SW 1271 (cell line): ENCODE measurements around the gene C12orf42.

ENCODE experiments used
- DNase-seq, 2 experiments: peaks; one replicate each; lab custom pipeline; 2025; lab: John Stamatoyannopoulos, UW

The C12orf42 gene

GRCh38 chr12:103495469-103496456 lies at the start of gene C12orf42:
Gene C12orf42, minus strand, starts transcription at chr12:103495968. Its CDS starts 17,542 bp downstream, at chr12:103478426.
- DNase-seq = peak in 1 of 2 experiments; percentile 28

- no peak for DNase-seq
Observed at GRCh38 chr12:103542078-103542477, 46.3 kb upstream of the C12orf42 start.

- DNase-seq = no peak
Observed at GRCh38 chr12:103540319-103540718, 44.6 kb upstream of the C12orf42 start.

- peak in 1 of 2 experiments; percentile 4 for DNase-seq
Observed at GRCh38 chr12:103538397-103538796, 42.6 kb upstream of the C12orf42 start.

GRCh38 chr12:103530307-103531066 lies 34.7 kb upstream of the C12orf42 start:
- no peak for DNase-seq

GRCh38 chr12:103529306-103529705 lies 33.5 kb upstream of the C12orf42 start:
- DNase-seq = no peak

GRCh38 chr12:103524238-103524875 lies 28.6 kb upstream of the C12orf42 start:
- no peak for DNase-seq

GRCh38 chr12:103523771-103524170 lies 28.0 kb upstream of the C12orf42 start:
- DNase-seq = no peak

GRCh38 chr12:103520686-103521215 lies 25.0 kb upstream of the C12orf42 start:
- DNase-seq = no peak

- no peak for DNase-seq
Observed at GRCh38 chr12:103519632-103520031, 23.9 kb upstream of the C12orf42 start.

GRCh38 chr12:103518899-103519298 lies 23.1 kb upstream of the C12orf42 start:
- DNase-seq = no peak

- no peak for DNase-seq
Observed at GRCh38 chr12:103517161-103517560, 21.4 kb upstream of the C12orf42 start.

GRCh38 chr12:103515341-103515740 lies 19.6 kb upstream of the C12orf42 start:
- DNase-seq = no peak

- DNase-seq = no peak
Observed at GRCh38 chr12:103513875-103514274, 18.1 kb upstream of the C12orf42 start.

GRCh38 chr12:103505371-103506236 lies 9.8 kb upstream of the C12orf42 start:
- DNase-seq = no peak

GRCh38 chr12:103504606-103505005 lies 8.8 kb upstream of the C12orf42 start:
- DNase-seq = no peak

GRCh38 chr12:103503546-103504480 lies 8.0 kb upstream of the C12orf42 start:
- no peak for DNase-seq

- no peak for DNase-seq
Observed at GRCh38 chr12:103501447-103501846, 5.7 kb upstream of the C12orf42 start.

GRCh38 chr12:103499571-103499970 lies 3.8 kb upstream of the C12orf42 start:
- DNase-seq = no peak

- DNase-seq = no peak
Observed at GRCh38 chr12:103498990-103499389, 3.2 kb upstream of the C12orf42 start.
